Renal cortex interstitium (tissue), 11 donors: ENCODE results near the gene AZU1. TPM values are rescaled to one million over a fixed set of nuclear protein-coding genes. Genes with fewer than 3 reads are reported as not detected.
"Not testable (repeated sequence)": the region's sequence is repeated elsewhere in the genome, so short reads cannot be mapped to it uniquely, and the experiment has no call there.

Source experiments
- DNase-seq, 11 donors: peaks; one replicate each; pipeline ENCODE4 v3.0.0-alpha.2; 2013; ENCODE audit warnings: low read depth in 9 of 11, low spot score in 4 of 11; ENCODE audit errors: extremely low read depth in 1 of 11
- polyA plus RNA-seq, 3 donors: library from polyadenylated mRNA; unstranded; fragments of 120-200 nt; gene quantifications; one replicate each; pipeline ENCODE4 v1.2.1, GENCODE V29; 2013; ENCODE audit not compliant: insufficient read length in 3 of 3

Gene AZU1
- polyA plus RNA-seq, 3 donors: 1.4 to 1.9 (median 1.9) TPM

DNA sequence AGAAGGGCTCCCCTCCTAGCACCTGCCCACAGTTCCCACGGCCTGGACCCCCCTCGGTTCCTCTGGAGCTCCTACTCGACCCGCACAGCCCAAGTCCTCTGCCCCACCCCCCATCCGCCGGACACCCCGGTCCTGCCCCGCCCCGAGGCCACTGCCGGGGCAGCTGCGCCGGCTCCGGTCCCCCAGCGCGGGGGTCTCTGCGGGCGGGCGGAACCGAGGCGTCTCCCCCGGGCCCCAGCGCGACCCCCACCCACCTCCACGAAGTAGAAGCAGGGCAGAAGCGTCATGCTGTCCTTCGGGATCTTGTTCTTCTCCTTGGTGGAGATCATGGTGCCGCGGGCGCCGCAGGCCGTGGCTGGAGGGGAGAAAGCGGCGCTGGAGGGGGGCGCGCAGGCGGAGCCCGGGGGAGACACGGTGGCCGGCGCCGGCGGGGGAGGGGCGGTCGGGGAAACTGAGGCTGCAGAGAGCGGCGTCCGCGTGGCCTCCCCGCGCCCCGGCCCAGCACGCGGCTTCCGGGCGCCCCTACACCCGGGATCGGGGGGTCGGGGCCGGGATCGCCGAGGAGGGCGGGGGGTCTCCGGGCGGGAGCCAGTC, 6.3 kb upstream of the AZU1 start:
- no peak for DNase-seq

DNA sequence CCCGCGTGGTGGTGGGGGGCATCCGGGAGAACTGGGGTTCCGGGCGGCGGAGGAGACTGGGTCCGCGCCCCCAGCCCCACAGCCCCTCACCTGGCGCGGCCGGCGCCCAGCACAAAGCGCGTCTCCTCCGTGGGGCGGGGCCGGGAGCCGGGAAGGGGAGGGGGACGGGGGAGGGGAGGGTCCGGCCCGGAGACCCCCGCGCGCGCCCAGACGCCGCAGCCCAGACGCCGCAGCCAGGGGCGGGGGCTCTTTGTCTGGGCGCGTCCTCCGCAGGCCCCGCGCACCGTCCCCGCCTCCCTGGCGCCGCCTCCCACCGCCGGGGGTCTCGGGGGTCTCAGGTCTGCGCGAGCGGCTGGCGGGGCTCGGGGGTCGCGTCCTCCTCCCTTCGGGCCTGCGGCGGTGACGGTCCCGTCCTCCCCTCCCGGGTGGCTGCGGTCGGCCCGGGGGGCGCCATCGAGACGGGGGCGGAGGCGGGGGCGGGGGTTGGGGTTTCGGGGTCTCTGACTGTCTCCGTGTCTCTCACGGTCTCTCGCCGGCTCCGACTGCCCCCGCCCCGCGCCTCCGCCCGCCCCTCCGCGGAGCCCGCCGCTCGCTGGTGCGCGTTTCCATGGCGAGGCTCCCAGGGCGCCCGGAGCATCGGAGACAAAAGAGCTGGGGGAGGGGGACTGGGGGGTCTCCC, 5.7 kb upstream of the AZU1 start, which contains the start of gene PLPPR3:
Gene PLPPR3, minus strand, starts transcription at position 131 of the 679 bp plus-strand sequence. CDS start 396 bp downstream, outside the sequence.
- DNase-seq: no peak

GRCh38 chr19:823565-824121, 4.0 kb upstream of the AZU1 start:
- DNase-seq: no peak

DNA sequence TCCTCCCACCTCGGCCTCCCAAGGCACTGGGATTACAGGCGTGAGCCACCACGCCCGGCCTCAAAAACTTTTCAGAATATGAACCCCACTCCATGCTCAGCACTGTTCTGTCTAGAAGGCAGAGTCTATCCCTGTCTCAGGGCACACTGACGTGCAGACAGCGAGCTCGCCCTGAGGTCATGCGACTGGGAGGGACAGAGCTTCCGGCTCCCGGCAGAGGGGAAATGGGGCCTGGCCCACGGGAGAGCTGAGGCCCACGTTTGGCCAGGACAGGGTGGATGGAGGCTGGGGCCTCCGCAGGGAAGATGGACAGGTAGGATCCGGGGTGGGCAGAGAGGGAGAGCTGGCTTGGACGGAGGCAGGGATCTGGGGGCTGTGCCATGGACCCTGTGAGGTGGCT, 2.8 kb upstream of the AZU1 start:
- no peak for DNase-seq

DNA sequence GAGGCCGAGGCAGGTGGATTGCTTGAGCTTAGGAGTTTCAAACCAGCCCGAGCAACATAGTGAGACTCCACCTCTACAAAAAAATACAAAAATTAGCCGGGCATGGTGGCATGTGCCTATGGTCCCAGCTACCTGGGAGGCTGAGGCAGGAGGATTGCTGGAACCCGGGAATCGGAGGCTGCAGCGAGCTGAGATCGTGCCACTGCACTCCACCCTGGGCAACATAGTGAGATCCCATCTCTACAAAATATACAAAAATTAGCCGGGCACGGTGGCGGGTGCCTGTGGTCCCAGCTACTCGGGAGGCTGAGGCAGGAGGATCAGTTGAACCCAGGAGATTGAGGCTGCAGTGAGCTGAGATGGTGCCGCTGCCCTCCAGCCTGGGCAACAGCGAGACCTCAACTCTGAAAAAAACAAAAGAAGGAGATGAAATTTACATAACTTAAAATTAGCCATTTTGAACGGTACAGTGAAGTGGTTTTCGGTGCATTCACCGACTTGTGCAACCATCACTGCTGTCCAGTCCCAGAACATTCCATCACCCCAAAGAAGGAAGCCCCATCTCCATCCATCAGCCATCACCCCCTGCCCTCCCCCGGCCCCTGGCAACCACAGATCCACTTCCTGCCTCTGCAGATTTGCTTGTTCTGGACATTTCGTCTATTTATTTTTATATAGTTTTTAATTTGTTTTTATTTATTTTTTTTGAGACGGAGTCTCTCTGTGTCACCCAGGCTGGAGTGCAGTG, 1.6 kb upstream of the AZU1 start:
- no peak for DNase-seq

GRCh38 chr19:827314-827709, 325 bp upstream of the AZU1 start:
- no peak for DNase-seq

DNA sequence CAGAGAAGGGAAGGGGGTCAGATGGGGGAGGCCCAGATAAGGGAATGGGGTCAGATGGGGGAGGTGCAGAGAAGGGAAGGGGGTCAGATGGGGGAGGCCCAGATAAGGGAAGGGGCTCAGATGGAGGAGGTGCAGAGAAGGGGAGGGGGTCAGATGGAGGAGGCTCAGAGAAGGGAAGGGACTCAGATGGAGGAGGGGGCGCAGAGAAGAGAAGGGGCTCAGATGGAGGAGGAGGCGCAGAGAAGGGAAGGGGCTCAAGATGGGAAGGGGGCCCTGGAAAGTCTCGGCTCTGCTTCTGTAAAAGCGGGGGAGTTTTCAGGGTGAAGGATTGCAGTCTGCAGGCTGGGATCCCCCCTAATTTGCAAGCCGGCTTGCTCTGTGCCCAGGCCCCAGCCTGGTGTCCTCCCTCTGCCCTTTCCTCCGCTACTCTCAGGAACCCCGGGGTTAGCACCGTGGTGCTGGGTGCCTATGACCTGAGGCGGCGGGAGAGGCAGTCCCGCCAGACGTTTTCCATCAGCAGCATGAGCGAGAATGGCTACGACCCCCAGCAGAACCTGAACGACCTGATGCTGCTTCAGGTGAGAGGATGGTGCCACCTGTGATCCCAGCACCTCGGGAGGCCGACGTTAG, 1.6 kb downstream of the AZU1 start:
- DNase-seq: no peak

DNA sequence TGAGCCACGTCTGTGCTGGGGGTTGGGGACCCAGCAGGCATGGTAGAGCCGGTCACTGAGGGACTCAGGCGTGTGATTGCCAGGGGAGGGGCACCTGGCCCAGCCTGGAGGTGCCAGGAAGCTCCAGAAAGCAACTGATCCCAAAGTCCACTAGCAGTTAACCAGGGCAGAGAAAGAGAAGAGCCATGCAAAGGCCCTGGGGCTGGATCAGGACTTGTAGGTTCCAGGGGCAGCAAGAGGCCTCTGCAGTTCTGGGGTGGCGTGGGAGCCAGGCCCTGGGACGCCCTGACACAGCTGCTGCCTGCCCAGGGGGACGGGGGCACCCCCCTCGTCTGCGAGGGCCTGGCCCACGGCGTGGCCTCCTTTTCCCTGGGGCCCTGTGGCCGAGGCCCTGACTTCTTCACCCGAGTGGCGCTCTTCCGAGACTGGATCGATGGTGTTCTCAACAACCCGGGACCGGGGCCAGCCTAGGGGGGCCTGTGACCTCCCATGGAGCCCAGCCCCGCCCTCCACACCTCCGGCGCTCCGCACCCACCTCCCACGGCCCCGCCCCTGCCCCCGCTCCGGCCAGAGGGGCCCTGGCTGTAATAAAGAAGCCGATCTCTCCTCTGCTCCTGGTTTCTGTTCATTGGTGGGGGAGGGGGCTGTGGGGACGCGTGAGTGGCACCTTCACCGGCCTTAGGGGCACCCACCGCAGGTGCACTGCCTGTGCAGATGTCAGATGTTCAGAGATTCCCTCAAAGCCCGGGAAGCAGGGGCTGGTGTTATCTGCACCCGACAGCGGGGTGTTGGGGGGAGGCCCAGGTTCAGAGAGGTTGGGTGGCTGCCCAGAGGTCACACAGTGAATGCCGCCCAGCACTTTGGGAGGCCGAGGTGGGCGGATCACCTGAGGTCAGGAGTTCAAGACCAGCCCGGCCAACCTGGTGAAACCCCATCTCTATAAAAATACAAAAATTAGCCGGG, 4.1 kb downstream of the AZU1 start:
- DNase-seq: no peak

- DNase-seq: no peak
Measured at GRCh38 chr19:834216-834615, 6.6 kb downstream of the AZU1 start.

- no peak for DNase-seq
Measured at GRCh38 chr19:835210-835810, 7.7 kb downstream of the AZU1 start.

GRCh38 chr19:840519-841206, 13.0 kb downstream of the AZU1 start, which contains the start of gene PRTN3:
PRTN3 (plus strand) TSS chr19:840999; CDS start chr19:841009, 10 bp downstream.
- DNase-seq: no peak

GRCh38 chr19:842802-843179, 15.2 kb downstream of the AZU1 start:
- DNase-seq: not testable (repeated sequence)

GRCh38 chr19:843180-843835, 15.7 kb downstream of the AZU1 start:
- no peak for DNase-seq

- no peak for DNase-seq
Measured at GRCh38 chr19:843836-844545, 16.4 kb downstream of the AZU1 start.

- DNase-seq: no peak
Measured at GRCh38 chr19:844546-844971, 16.9 kb downstream of the AZU1 start.
